CD14-positive monocyte (primary cell): Measurements from ENCODE around the gene TMEM252. TPM values are rescaled to one million over a fixed set of nuclear protein-coding genes. Genes with fewer than 3 reads are reported as not detected.

Source experiments
- DNase-seq, 3 donors: peaks; one replicate each; pipeline ENCODE4 v3.0.0-alpha.2; 2011 to 2022
- H2AFZ ChIP-seq: 2 replicates; pipeline ENCODE4 v1.6.0; 2012; ENCODE audit warnings: mild to moderate bottlenecking, low read depth, low read length, inconsistent platforms; ENCODE audit not compliant: insufficient read depth, poor library complexity, severe bottlenecking
- H3K27ac ChIP-seq, 2 donors: 1 replicate in 1 of 2; 2 replicates in 1 of 2; pipeline ENCODE4 v1.5.1; 2012 to 2013; ENCODE audit warnings: low read length in 2 of 2, control low read depth in 1 of 2, inconsistent platforms in 1 of 2, low read depth in 1 of 2, mild to moderate bottlenecking in 1 of 2
- H3K27me3 ChIP-seq, 2 donors: one replicate each; pipeline versions ENCODE4 v1.6.0 to v1.6.1; 2011 to 2013; ENCODE audit warnings: low read length in 2 of 2; ENCODE audit not compliant: control insufficient read depth in 2 of 2, insufficient read depth in 2 of 2
- H3K36me3 ChIP-seq, 2 donors: replicated peaks in 1 of 2; 1 replicate in 1 of 2; 2 replicates in 1 of 2; pipeline versions ENCODE4 v1.5.1 to v1.6.1; 2012 to 2013; ENCODE audit warnings: low read length in 2 of 2, control low read depth in 1 of 2, inconsistent platforms in 1 of 2, mild to moderate bottlenecking in 1 of 2; ENCODE audit not compliant: insufficient read depth in 2 of 2, control insufficient read depth in 1 of 2
- H3K4me1 ChIP-seq, 2 donors: 1 replicate in 1 of 2; 2 replicates in 1 of 2; pipeline versions ENCODE4 v1.5.1 to v1.6.1; 2012 to 2013; ENCODE audit warnings: low read length in 2 of 2, control low read depth in 1 of 2, inconsistent platforms in 1 of 2, mild to moderate bottlenecking in 1 of 2, moderate library complexity in 1 of 2; ENCODE audit not compliant: insufficient read depth in 2 of 2, control insufficient read depth in 1 of 2
- H3K4me2 ChIP-seq: replicated peaks from 2 replicates; pipeline ENCODE3; 2012; ENCODE audit warnings: low read length, moderate library complexity, mild to moderate bottlenecking; ENCODE audit not compliant: poor library complexity, severe bottlenecking; ENCODE audit errors: extremely low read depth
- H3K4me3 ChIP-seq, 3 experiments: fragments of 200-600 bp in 1 of 3; sonication (generic) in 1 of 3; replicated peaks in 1 of 3; 1 replicate in 2 of 3; 2 replicates in 1 of 3; pipeline ENCODE4 v1.5.1; 2011 to 2013; ENCODE audit warnings: low read length in 3 of 3, mild to moderate bottlenecking in 3 of 3, control low read depth in 2 of 3, low read depth in 2 of 3, inconsistent platforms in 1 of 3, moderate library complexity in 1 of 3
- H3K79me2 ChIP-seq: 2 replicates; pipeline ENCODE4 v1.6.0; 2012; ENCODE audit warnings: mild to moderate bottlenecking, control low read depth, inconsistent platforms, low read length, moderate library complexity; ENCODE audit not compliant: insufficient read depth
- H3K9ac ChIP-seq: 2 replicates; pipeline ENCODE4 v1.6.0; 2017; ENCODE audit warnings: low read length, mild to moderate bottlenecking; ENCODE audit not compliant: insufficient read depth, poor library complexity, severe bottlenecking
- H3K9me3 ChIP-seq, 2 donors: replicated peaks in 1 of 2; 1 replicate in 1 of 2; 2 replicates in 1 of 2; pipeline versions ENCODE4 v1.5.1 to v1.6.1; 2012 to 2013; ENCODE audit warnings: low read length in 2 of 2, control low read depth in 1 of 2; ENCODE audit not compliant: control insufficient read depth in 1 of 2, insufficient read depth in 1 of 2
- H4K20me1 ChIP-seq: 2 replicates; pipeline ENCODE4 v1.6.0; 2012; ENCODE audit warnings: mild to moderate bottlenecking, low read length, control low read depth, moderate library complexity; ENCODE audit not compliant: insufficient read depth
- H3K27ac Mint-ChIP-seq, 7 donors: one replicate each; pipeline ENCODE4 v1.8.0; 2020; ENCODE audit warnings: mild to moderate bottlenecking in 7 of 7, mixed read lengths in 7 of 7, moderate library complexity in 6 of 7, inconsistent platforms in 2 of 7
- H3K27me3 Mint-ChIP-seq, 3 donors: one replicate each; pipeline ENCODE4 v1.8.0; 2021 to 2022; ENCODE audit warnings: low read depth in 3 of 3, mild to moderate bottlenecking in 3 of 3, mixed read lengths in 3 of 3, moderate library complexity in 3 of 3, inconsistent platforms in 1 of 3
- H3K36me3 Mint-ChIP-seq, 2 donors: one replicate each; pipeline ENCODE4 v1.8.0; 2020; ENCODE audit warnings: mixed read lengths in 2 of 2, inconsistent platforms in 1 of 2, mild to moderate bottlenecking in 1 of 2
- H3K4me1 Mint-ChIP-seq: one replicate; pipeline ENCODE4 v1.8.0; 2020; ENCODE audit warnings: mild to moderate bottlenecking, mixed read lengths
- H3K4me3 Mint-ChIP-seq, 2 donors: one replicate each; pipeline ENCODE4 v1.8.0; 2020; ENCODE audit warnings: mild to moderate bottlenecking in 2 of 2, mixed read lengths in 2 of 2, moderate library complexity in 1 of 2
- H3K9me3 Mint-ChIP-seq, 7 donors: one replicate each; pipeline ENCODE4 v1.8.0; 2020 to 2022; ENCODE audit warnings: mixed read lengths in 7 of 7, mild to moderate bottlenecking in 6 of 7, moderate library complexity in 6 of 7, inconsistent platforms in 2 of 7
- CTCF ChIP-seq: fragments of 200-600 bp; IDR thresholded peaks from one replicate; pipeline ENCODE4 v1.8.0; 2022; ENCODE audit warnings: antibody characterized with exemption, mild to moderate bottlenecking
- WGBS: methylation state at CpG from one replicate; pipeline ENCODE4 v1.1.5; 2013; ENCODE audit warnings: missing lambda C conversion rate; ENCODE audit not compliant: insufficient coverage; 5-methylcytosine and 5-hydroxymethylcytosine counted together
- intact Hi-C, 2 donors: fragments of 100-400 bp; cut with micrococcal nuclease; formaldehyde crosslinking; loops; one replicate each; pipeline versions ENCODE4 v1.15.0 to v1.15.1; 2023
- polyA plus RNA-seq, 3 donors: library from polyadenylated mRNA; depleted of rRNA in 1 of 3; unstranded in 2 of 3; stranded (reverse) in 1 of 3; fragments of 300-500 nt in 2 of 3; fragments of >200 nt in 1 of 3; fragmentation: Illumina TruSeq in 2 of 3; gene quantifications; 1 replicate in 2 of 3; 2 replicates in 1 of 3; pipeline ENCODE4 v1.2.3, GENCODE V29; 2012 to 2021

TMEM252 gene
- polyA plus RNA-seq, 3 donors = not detected

DNA sequence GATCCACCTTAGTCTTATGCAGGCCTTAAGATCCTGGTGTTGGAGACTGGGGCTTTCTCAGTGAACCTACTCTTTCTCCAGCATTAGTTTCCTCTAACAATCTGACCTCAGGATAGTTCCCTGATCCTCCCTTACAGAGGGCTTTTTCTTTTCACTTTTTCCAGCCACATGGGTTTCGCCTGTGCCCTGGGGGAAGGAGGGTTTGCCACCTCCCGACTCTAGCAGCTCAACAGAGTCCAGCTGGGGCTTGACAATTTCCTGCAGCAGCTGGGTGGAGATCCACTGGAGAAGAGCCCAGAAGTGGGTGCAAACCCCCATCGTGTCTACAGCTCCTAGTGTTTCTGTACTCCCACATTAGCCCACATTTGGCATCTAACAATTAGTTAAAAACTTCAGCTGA, 7.6 kb upstream of the TMEM252 start:
- H3K79me2 ChIP-seq = peaks cover 16% of the 10 kb centered on the region
- H3K9me3 ChIP-seq = no peaks in the 10 kb centered on the region
- peaks cover 0 to 3% (median 0%) of the 10 kb centered on the region in 7 donors for H3K9me3 Mint-ChIP-seq
- peak overlapping the region; percentile 51 to 85 for H3K4me3 Mint-ChIP-seq
- no peaks in the 10 kb centered on the region for H3K27me3 ChIP-seq
- peak overlapping the region in 1 of 3 experiments; percentile 64 for H3K4me3 ChIP-seq
- H2AFZ ChIP-seq = peak overlapping the region; percentile 65
- H3K4me1 Mint-ChIP-seq = peaks cover 78% of the 10 kb centered on the region
- peak overlapping the region; percentile 93 to 96 for H3K27ac ChIP-seq
- peak overlapping the region; percentile 74 for H3K4me2 ChIP-seq
- intact Hi-C loops = no loop called here
- DNase-seq = no peak
- H3K36me3 ChIP-seq = no peaks in the 10 kb centered on the region
- WGBS = 0% methylated on average over 1 of the region's 3 CpGs
- H3K27me3 Mint-ChIP-seq = peaks cover 0 to 1% (median 0%) of the 10 kb centered on the region in 3 donors
- H4K20me1 ChIP-seq = no peaks in the 10 kb centered on the region
- H3K27ac Mint-ChIP-seq = peak overlapping the region; percentile 98 to 99 (median 99)
- H3K36me3 Mint-ChIP-seq = peaks cover 7 to 14% of the 10 kb centered on the region in 2 donors
- H3K9ac ChIP-seq = peak overlapping the region; percentile 33
- peaks cover 66 to 86% of the 10 kb centered on the region in 2 donors for H3K4me1 ChIP-seq
- no peak for TF ChIP-seq CTCF

DNA sequence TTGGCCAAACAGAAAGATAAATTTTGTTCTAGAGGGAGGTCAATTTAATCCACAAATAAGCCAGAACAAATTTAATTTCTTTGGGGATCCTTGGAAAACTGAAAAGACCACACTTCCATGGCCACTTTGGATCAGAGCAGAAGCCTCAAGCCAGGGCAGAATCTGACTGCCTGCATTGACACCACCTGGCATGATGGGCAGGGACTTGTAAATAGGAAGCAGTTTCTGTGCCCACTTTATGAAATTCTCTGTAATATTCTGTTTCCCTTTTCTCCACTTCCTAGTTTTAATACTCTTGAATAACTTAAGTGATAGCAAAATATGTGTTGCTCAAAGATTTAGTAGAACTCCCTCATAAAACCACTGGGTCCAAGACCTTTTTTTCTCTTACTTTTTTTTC, 6.7 kb upstream of the TMEM252 start:
- peak; percentile 55 to 83 (median 61) for DNase-seq
- Histone ChIP-seq H3K36me3 (no peaks in the 10 kb centered on the region), H2AFZ (peak overlapping the region; percentile 65), H3K4me1 (peaks cover 66 to 80% of the 10 kb centered on the region in 2 donors), H3K79me2 (peaks cover 15% of the 10 kb centered on the region), H3K9me3 (no peaks in the 10 kb centered on the region), H3K27ac (peak overlapping the region; percentile 93 to 96), H3K27me3 (no peaks in the 10 kb centered on the region), H3K9ac (peak overlapping the region; percentile 57), H4K20me1 (no peaks in the 10 kb centered on the region), H3K4me3 (peak overlapping the region in 1 of 3 experiments; percentile 64), H3K4me2 (peak overlapping the region; percentile 74)
- H3K27me3 Mint-ChIP-seq = peaks cover 0 to 1% (median 0%) of the 10 kb centered on the region in 3 donors
- intact Hi-C loops = loop anchor here in 1 of 2 donors (2.0 kb wide), 1 partner anchor 13 kb away; no protein-coding TSS in a partner anchor
- peaks cover 0 to 3% (median 0%) of the 10 kb centered on the region in 7 donors for H3K9me3 Mint-ChIP-seq
- peaks cover 76% of the 10 kb centered on the region for H3K4me1 Mint-ChIP-seq
- peaks cover 7 to 16% of the 10 kb centered on the region in 2 donors for H3K36me3 Mint-ChIP-seq
- H3K27ac Mint-ChIP-seq = peak overlapping the region; percentile 98 to 99 (median 99)
- H3K4me3 Mint-ChIP-seq = peak overlapping the region; percentile 37 to 85
- TF ChIP-seq CTCF = no peak
